GM12878 (cell line): ENCODE results near the gene HSD3B1. TPM values are rescaled to one million over a fixed set of nuclear protein-coding genes. Genes with fewer than 3 reads are reported as not detected.

Experiments
- ATAC-seq: fragments of 200-7000 bp; cut with Tn5 transposase; 3 replicates; pipeline ENCODE4 v1.9.1; 2020; ENCODE audit warnings: mild to moderate bottlenecking, moderate library complexity
- BruUV-seq: library from RNA; stranded (reverse); fragments of 400-500 nt; replicated peaks from 2 replicates; lab custom pipeline; 2021; lab: Mats Ljungman, UMichigan
- CTCF ChIA-PET: fragments of 300-600 bp; sonication (Branson Sonifier 250); formaldehyde crosslinking; extraction: SDS; loops from one replicate; lab custom pipeline; 2021; ENCODE audit warnings: inconsistent platforms; lab: Yijun Ruan, JAX
- POLR2A ChIA-PET: fragments of 350-600 bp; formaldehyde crosslinking; extraction: SDS; loops from one replicate; lab custom pipeline; 2021; ENCODE audit warnings: inconsistent platforms; lab: Charles Lee
- RAD21 ChIA-PET: fragments of 300-600 bp; sonication (Branson Sonifier 250); formaldehyde crosslinking; loops from one replicate; lab custom pipeline; 2023; ENCODE audit warnings: antibody characterized with exemption; ENCODE audit not compliant: unreplicated experiment; lab: Charles Lee
- SMC1A ChIA-PET: fragments of 300-600 bp; sonication (Branson Sonifier 250); formaldehyde crosslinking; loops from one replicate; lab custom pipeline; 2023; ENCODE audit not compliant: unreplicated experiment, uncharacterized antibody; lab: Charles Lee
- DNase-seq: peaks from one replicate; pipeline ENCODE4 v3.0.0-alpha.2; 2011; ENCODE audit warnings: low read depth, low spot score
- FAIRE-seq: peaks from 3 replicates; lab custom pipeline; 2011; peaks lifted over from hg19 to GRCh38; lab: Jason Lieb, UNC
- H2AFZ ChIP-seq: 2 replicates; pipeline ENCODE4 v1.6.0; 2011; ENCODE audit warnings: low read depth, low read length, control low read depth; ENCODE audit not compliant: control insufficient read depth
- H3K27ac ChIP-seq: 2 replicates; pipeline ENCODE4 v1.5.1; 2011; ENCODE audit warnings: control low read depth; ENCODE audit not compliant: control insufficient read depth, insufficient read depth
- H3K27me3 ChIP-seq, 2 experiments: replicated peaks in 1 of 2; 2 replicates each; pipeline versions ENCODE4 v1.6.0 to v1.6.1; 2011; ENCODE audit warnings: low read length in 1 of 2; ENCODE audit not compliant: control insufficient read depth in 2 of 2, insufficient read depth in 2 of 2
- H3K36me3 ChIP-seq, 2 experiments: 2 replicates each; pipeline ENCODE4 v1.5.1; 2011; ENCODE audit warnings: low read length in 1 of 2; ENCODE audit not compliant: control insufficient read depth in 2 of 2, insufficient read depth in 2 of 2
- H3K4me1 ChIP-seq: 2 replicates; pipeline ENCODE4 v1.6.1; 2011; ENCODE audit warnings: mild to moderate bottlenecking, low read length, moderate library complexity, mixed read lengths; ENCODE audit not compliant: control insufficient read depth, insufficient read depth
- H3K4me2 ChIP-seq: 2 replicates; pipeline ENCODE4 v1.6.0; 2011; ENCODE audit warnings: control low read depth; ENCODE audit not compliant: control insufficient read depth, insufficient read depth
- H3K4me3 ChIP-seq: fragments of 200-600 bp; sonication (generic); 2 replicates; pipeline ENCODE4 v1.5.1; 2016
- H3K79me2 ChIP-seq: 2 replicates; pipeline ENCODE4 v1.6.0; 2011; ENCODE audit warnings: low read length; ENCODE audit not compliant: control insufficient read depth, insufficient read depth
- H3K9ac ChIP-seq: 2 replicates; pipeline ENCODE4 v1.8.0; 2011; ENCODE audit warnings: low read length, control low read depth, mixed read lengths; ENCODE audit not compliant: control insufficient read depth, insufficient read depth
- H3K9me3 ChIP-seq: replicated peaks from 3 replicates; pipeline ENCODE4 v1.5.1; 2011; ENCODE audit warnings: mild to moderate bottlenecking, low read length; ENCODE audit not compliant: control insufficient read depth, insufficient read depth
- H4K20me1 ChIP-seq: 2 replicates; pipeline ENCODE4 v1.6.0; 2011; ENCODE audit not compliant: control insufficient read depth, insufficient read depth
- DPF2 ChIP-seq: fragments of 450-650 bp; IDR thresholded peaks from 2 replicates; pipeline ENCODE4 v1.6.1; 2017; ENCODE audit warnings: mild to moderate bottlenecking
- E2F4 ChIP-seq: IDR thresholded peaks from 2 replicates; pipeline ENCODE4 v1.6.1; 2012; ENCODE audit warnings: low read depth, low read length, improper control_type of control experiment
- ETV6 ChIP-seq, 2 experiments: fragments of 450-650 bp in 1 of 2; IDR thresholded peaks in 1 of 2; conservative IDR thresholded peaks in 1 of 2; 2 replicates each; pipeline ENCODE4 v1.6.1; 2014; ENCODE audit warnings: antibody characterized with exemption in 1 of 2, borderline replicate concordance in 1 of 2, low read depth in 1 of 2, mild to moderate bottlenecking in 1 of 2, moderate library complexity in 1 of 2
- KAT2A ChIP-seq: conservative IDR thresholded peaks from 2 replicates; pipeline ENCODE4 v1.6.1; 2011; ENCODE audit warnings: low read depth, low read length; ENCODE audit not compliant: control insufficient read depth
- NKRF ChIP-seq: fragments of 450-650 bp; conservative IDR thresholded peaks from 2 replicates; pipeline ENCODE4 v1.6.1; 2017; ENCODE audit warnings: mild to moderate bottlenecking, moderate library complexity
- NR2C1 ChIP-seq: fragments of 450-650 bp; IDR thresholded peaks from 2 replicates; pipeline ENCODE4 v1.6.1; 2017; ENCODE audit warnings: antibody characterized with exemption, mild to moderate bottlenecking, moderate library complexity
- NR2F1 ChIP-seq: fragments of 450-650 bp; conservative IDR thresholded peaks from 2 replicates; pipeline ENCODE4 v1.6.1; 2017; ENCODE audit warnings: mild to moderate bottlenecking
- ZBTB4 ChIP-seq: fragments of 450-650 bp; formaldehyde crosslinking; IDR thresholded peaks from 2 replicates; pipeline ENCODE4 v1.4.0; 2022; ENCODE audit warnings: mild to moderate bottlenecking, moderate library complexity
- WGBS: methylation state at CpG from one replicate; pipeline ENCODE4 v1.1.6; 2016; ENCODE audit warnings: low lambda C conversion rate; ENCODE audit not compliant: insufficient replicate concordance, insufficient coverage; ENCODE audit errors: missing lambda C conversion rate; 5-methylcytosine and 5-hydroxymethylcytosine counted together
- in situ Hi-C: fragments of 300-500 bp; cut with MboI; formaldehyde crosslinking; loops from 9 replicates; pipeline ENCODE4 v1.14.3; 2018; ENCODE audit warnings: mixed read lengths
- intact Hi-C: fragments of 100-400 bp; cut with micrococcal nuclease; formaldehyde crosslinking; loops from one replicate; pipeline ENCODE4 v1.14.2; 2022; ENCODE audit not compliant: unreplicated experiment
- polyA plus RNA-seq, 11 experiments: library from polyadenylated mRNA; depleted of rRNA in 4 of 11; unstranded in 6 of 11; stranded (reverse) in 5 of 11; fragments of >200 nt; fragmentation: Nextera tagmentation in 4 of 11; fragmentation: Illumina TruSeq in 1 of 11; extraction: Ambion mirVana in 4 of 11; extraction: Trizol in 1 of 11; gene quantifications; 1 replicate in 1 of 11; 2 replicates in 10 of 11; pipeline versions ENCODE4 v1.2.1 to v1.2.3, GENCODE V29; 2011 to 2016; ENCODE audit warnings: inconsistent platforms in 2 of 11, missing spikeins in 2 of 11, low read depth in 1 of 11
- total RNA-seq, 4 experiments: library from RNA; depleted of rRNA in 3 of 4; stranded (reverse); fragments of >200 nt in 3 of 4; fragmentation: Illumina TruSeq in 1 of 4; extraction: Trizol in 1 of 4; gene quantifications; 2 replicates each; pipeline versions ENCODE4 v1.2.1 to v1.2.3, GENCODE V29; 2013 to 2021

Gene HSD3B1
- total and polyA plus RNA-seq, 10 of the 15 experiments (the other 5 are each of a cell fraction or from before 2014, with no cell fraction given): not detected

GRCh38 chr1:119485201-119485600 lies 21.8 kb upstream of the HSD3B1 start:
- ChIA-PET CTCF (no interaction called here), RAD21 (no interaction called here), SMC1A (no interaction called here), POLR2A (no interaction called here)
- no peak for TF ChIP-seq KAT2A
- no peak for TF ChIP-seq E2F4
- no peak for TF ChIP-seq NKRF
- Histone ChIP-seq H3K79me2 (no peaks in the 10 kb centered on the region), H3K9ac (no peak overlapping the region), H3K36me3 (no peaks in the 10 kb centered on the region), H4K20me1 (no peaks in the 10 kb centered on the region), H3K4me1 (no peaks in the 10 kb centered on the region), H2AFZ (no peak overlapping the region), H3K9me3 (no peaks in the 10 kb centered on the region), H3K27ac (no peak overlapping the region), H3K27me3 (no peaks in the 10 kb centered on the region), H3K4me3 (no peak overlapping the region), H3K4me2 (no peak overlapping the region)
- in situ Hi-C loops (no loop called here), intact Hi-C loops (no loop called here)
- ATAC-seq (no peak), FAIRE-seq (no peak), DNase-seq (no peak)
- no TSS peak for BruUV-seq
- WGBS: 24% methylated on average over 4 of the region's 4 CpGs

GRCh38 chr1:119488216-119488615 lies 18.8 kb upstream of the HSD3B1 start:
- no peaks in the 10 kb centered on the region for H3K27me3 ChIP-seq
- WGBS: 32% methylated on average over 4 of the region's 4 CpGs
- DNase-seq (no peak), ATAC-seq (no peak), FAIRE-seq (no peak)
- no peak overlapping the region for H3K4me2 ChIP-seq
- H3K27ac ChIP-seq: no peak overlapping the region
- in situ Hi-C loops (no loop called here), intact Hi-C loops (no loop called here)
- no TSS peak for BruUV-seq
- H3K36me3 ChIP-seq: no peaks in the 10 kb centered on the region
- ChIA-PET CTCF (no interaction called here), SMC1A (no interaction called here), RAD21 (no interaction called here), POLR2A (no interaction called here)
- no peak overlapping the region for H3K4me3 ChIP-seq
- H2AFZ ChIP-seq: no peak overlapping the region
- no peaks in the 10 kb centered on the region for H3K9me3 ChIP-seq
- H4K20me1 ChIP-seq: no peaks in the 10 kb centered on the region
- H3K9ac ChIP-seq: no peak overlapping the region
- H3K4me1 ChIP-seq: no peaks in the 10 kb centered on the region
- no peaks in the 10 kb centered on the region for H3K79me2 ChIP-seq
- TF ChIP-seq NR2F1: no peak
- no peak for TF ChIP-seq ZBTB4 (CRISPR knock-in tag)
- no peak for TF ChIP-seq NR2C1
- TF ChIP-seq DPF2: no peak
- no peak for TF ChIP-seq ETV6 (conservative IDR thresholded peaks at IDR 0.05 in 1 of 2, IDR thresholded peaks at IDR 0.05 in 1 of 2; ENCODE audit: borderline replicate concordance in 1 of 2, low read depth in 1 of 2)
